ENCODE results near the gene F2RL2. TPM values are rescaled to one million over a fixed set of nuclear protein-coding genes. Genes with fewer than 3 reads are reported as not detected.

The F2RL2 gene
- polyA plus RNA-seq, 1 donor from 2014 or later = not detected

DNA sequence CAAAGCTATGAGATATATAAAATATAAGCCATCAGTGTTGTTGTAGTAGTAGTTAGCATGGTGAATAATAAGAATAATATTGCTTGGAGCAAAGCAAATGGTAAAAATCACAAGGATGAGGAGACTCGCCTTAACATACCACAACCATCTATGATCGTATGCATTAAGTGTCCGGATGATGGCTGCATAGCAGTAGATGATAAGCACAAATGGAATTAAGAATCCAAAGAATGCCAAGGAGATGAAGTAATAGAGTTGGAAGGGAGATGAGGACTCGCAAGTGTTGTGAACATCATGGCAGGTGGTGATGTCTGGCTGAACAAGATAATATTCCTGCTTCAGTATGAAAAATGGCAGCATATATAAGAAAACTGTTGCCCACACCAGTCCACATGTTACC is 5.5 kb downstream of the F2RL2 start:
- H3K36me3 ChIP-seq (ENCODE audit: insufficient read depth, low read length) = no peaks in the 10 kb centered on the region
- no peaks in the 10 kb centered on the region for H3K9me3 ChIP-seq (ENCODE audit: low read length)
- no peaks in the 10 kb centered on the region for H3K27me3 ChIP-seq (ENCODE audit: insufficient read depth, low read depth, low read length)
- H3K9ac ChIP-seq (ENCODE audit: low read length) = no peak overlapping the region
- H4K20me1 ChIP-seq (ENCODE audit: insufficient read depth) = no peaks in the 10 kb centered on the region
- no peaks in the 10 kb centered on the region for H3K79me2 ChIP-seq (replicated peaks; ENCODE audit: insufficient read depth, low read length)
- H3K27ac ChIP-seq (ENCODE audit: low read length) = no peak overlapping the region
- H3K4me2 ChIP-seq (ENCODE audit: low read length) = no peak overlapping the region
- no peak overlapping the region for H3K4me3 ChIP-seq (ENCODE audit: low read length)
- H3F3A ChIP-seq (ENCODE audit: insufficient read depth, low read length, poor library complexity, severe bottlenecking) = no peaks in the 10 kb centered on the region
- TF ChIP-seq EZH2 (IDR thresholded peaks at IDR 0.05; ENCODE audit: borderline replicate concordance, insufficient read depth, low read length, poor library complexity, severe bottlenecking) = no peak
- TF ChIP-seq MXI1 (conservative IDR thresholded peaks at IDR 0.05; ENCODE audit: poor library complexity, severe bottlenecking) = no peak
- TF ChIP-seq SMC3 (conservative IDR thresholded peaks at IDR 0.05; ENCODE audit: poor library complexity) = no peak
- TF ChIP-seq POLR2AphosphoS5 (IDR thresholded peaks at IDR 0.05) = no peak
- TF ChIP-seq EP300 (conservative IDR thresholded peaks at IDR 0.05; ENCODE audit: poor library complexity, severe bottlenecking) = no peak
- TF ChIP-seq RAD21 (conservative IDR thresholded peaks at IDR 0.05) = no peak
- TF ChIP-seq REST (IDR thresholded peaks at IDR 0.05; ENCODE audit: borderline replicate concordance) = no peak
- TF ChIP-seq CTCF (IDR thresholded peaks at IDR 0.05; ENCODE audit: poor library complexity, severe bottlenecking) = no peak
- TF ChIP-seq TAF1 (IDR thresholded peaks at IDR 0.05; ENCODE audit: low read depth) = no peak
- no peak overlapping the region for H2AFZ ChIP-seq (ENCODE audit: low read depth, low read length)
- no peaks in the 10 kb centered on the region for H3K9me2 ChIP-seq (ENCODE audit: insufficient read depth, low read length)

GRCh38 chr5:76617229-76617628 is 6.0 kb downstream of the F2RL2 start:
- no peaks in the 10 kb centered on the region for H3K79me2 ChIP-seq (replicated peaks; ENCODE audit: insufficient read depth, low read length)
- TF ChIP-seq TAF1 (IDR thresholded peaks at IDR 0.05; ENCODE audit: low read depth) = no peak
- TF ChIP-seq MXI1 (conservative IDR thresholded peaks at IDR 0.05; ENCODE audit: poor library complexity, severe bottlenecking) = no peak
- TF ChIP-seq EP300 (conservative IDR thresholded peaks at IDR 0.05; ENCODE audit: poor library complexity, severe bottlenecking) = no peak
- TF ChIP-seq SMC3 (conservative IDR thresholded peaks at IDR 0.05; ENCODE audit: poor library complexity) = no peak
- no peak for TF ChIP-seq POLR2AphosphoS5 (IDR thresholded peaks at IDR 0.05)
- no peak for TF ChIP-seq CTCF (IDR thresholded peaks at IDR 0.05; ENCODE audit: poor library complexity, severe bottlenecking)
- TF ChIP-seq EZH2 (IDR thresholded peaks at IDR 0.05; ENCODE audit: borderline replicate concordance, insufficient read depth, low read length, poor library complexity, severe bottlenecking) = no peak
- TF ChIP-seq REST (IDR thresholded peaks at IDR 0.05; ENCODE audit: borderline replicate concordance) = no peak
- no peak for TF ChIP-seq RAD21 (conservative IDR thresholded peaks at IDR 0.05)
- no peak overlapping the region for H3K9ac ChIP-seq (ENCODE audit: low read length)
- no peak overlapping the region for H3K27ac ChIP-seq (ENCODE audit: low read length)
- no peaks in the 10 kb centered on the region for H3F3A ChIP-seq (ENCODE audit: insufficient read depth, low read length, poor library complexity, severe bottlenecking)
- H4K20me1 ChIP-seq (ENCODE audit: insufficient read depth) = no peaks in the 10 kb centered on the region
- no peak overlapping the region for H2AFZ ChIP-seq (ENCODE audit: low read depth, low read length)
- H3K4me2 ChIP-seq (ENCODE audit: low read length) = no peak overlapping the region
- no peaks in the 10 kb centered on the region for H3K9me3 ChIP-seq (ENCODE audit: low read length)
- no peaks in the 10 kb centered on the region for H3K27me3 ChIP-seq (ENCODE audit: insufficient read depth, low read depth, low read length)
- no peaks in the 10 kb centered on the region for H3K36me3 ChIP-seq (ENCODE audit: insufficient read depth, low read length)
- no peak overlapping the region for H3K4me3 ChIP-seq (ENCODE audit: low read length)
- H3K9me2 ChIP-seq (ENCODE audit: insufficient read depth, low read length) = no peaks in the 10 kb centered on the region

Data from neural cell (in vitro differentiated cells).